Mesothelial cell of epicardium (in vitro differentiated cells): ENCODE measurements around the gene DTNB. TPM values are rescaled to one million over a fixed set of nuclear protein-coding genes. Genes with fewer than 3 reads are reported as not detected.

Experiments used
- DNase-seq, 2 experiments: peaks; one replicate each; pipeline ENCODE4 v3.0.0; 2021; ENCODE audit warnings: low spot score in 2 of 2; ENCODE audit not compliant: unreplicated experiment in 2 of 2
- H3K27ac Mint-ChIP-seq: 2 replicates; pipeline ENCODE4 v1.8.0; 2021; ENCODE audit warnings: mixed read lengths
- H3K27me3 Mint-ChIP-seq: 2 replicates; pipeline ENCODE4 v1.8.0; 2021; ENCODE audit warnings: low read depth, mixed read lengths
- H3K36me3 Mint-ChIP-seq: 2 replicates; pipeline ENCODE4 v1.8.0; 2021; ENCODE audit warnings: mixed read lengths
- H3K4me1 Mint-ChIP-seq: 2 replicates; pipeline ENCODE4 v1.8.0; 2021; ENCODE audit warnings: mixed read lengths
- H3K4me3 Mint-ChIP-seq: 2 replicates; pipeline ENCODE4 v1.8.0; 2021; ENCODE audit warnings: mild to moderate bottlenecking, moderate library complexity, mixed read lengths
- H3K9me3 Mint-ChIP-seq: 2 replicates; pipeline ENCODE4 v1.8.0; 2021; ENCODE audit warnings: mixed read lengths
- total RNA-seq: library from RNA; stranded (reverse); gene quantifications from 3 replicates; pipeline ENCODE4 v1.2.1, GENCODE V29; 2021
- TF ChIP-seq, protein P1 (sequence below): fragments of 200-600 bp; sonication (generic); IDR thresholded peaks from one replicate; pipeline ENCODE4 v1.5.0; 2021; ENCODE audit warnings: antibody characterized with exemption; ENCODE audit not compliant: unreplicated experiment

DTNB gene
- total RNA-seq, 1 donor from 2014 or later, result 36.3 TPM

DNA sequence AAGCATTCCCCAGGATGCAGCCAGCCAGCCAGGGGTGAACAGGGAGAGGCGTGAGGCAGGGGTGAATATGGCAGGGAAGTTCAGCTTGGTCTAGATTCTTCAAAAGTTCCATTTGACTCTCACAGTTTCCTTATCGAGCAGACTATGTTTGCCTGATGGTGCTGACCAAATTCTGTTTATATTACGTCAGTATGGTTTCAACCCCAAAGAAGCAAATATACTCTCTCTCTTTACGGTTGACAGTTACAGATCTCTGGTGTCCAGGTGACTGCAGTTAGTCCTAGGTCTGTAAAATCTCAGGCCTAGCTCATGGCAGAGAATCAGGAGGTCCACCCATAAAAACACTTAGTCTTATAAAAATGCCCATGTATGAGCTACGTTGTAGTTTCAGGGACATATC lies 293.4 kb downstream of the DTNB start:
- Mint-ChIP-seq H3K9me3 (no peaks in the 10 kb centered on the region), H3K36me3 (peaks cover 8% of the 10 kb centered on the region), H3K27me3 (no peaks in the 10 kb centered on the region), H3K4me1 (peaks cover 18% of the 10 kb centered on the region), H3K27ac (no peak overlapping the region), H3K4me3 (no peak overlapping the region)
- no peak for DNase-seq
- TF ChIP-seq, protein P1, sequence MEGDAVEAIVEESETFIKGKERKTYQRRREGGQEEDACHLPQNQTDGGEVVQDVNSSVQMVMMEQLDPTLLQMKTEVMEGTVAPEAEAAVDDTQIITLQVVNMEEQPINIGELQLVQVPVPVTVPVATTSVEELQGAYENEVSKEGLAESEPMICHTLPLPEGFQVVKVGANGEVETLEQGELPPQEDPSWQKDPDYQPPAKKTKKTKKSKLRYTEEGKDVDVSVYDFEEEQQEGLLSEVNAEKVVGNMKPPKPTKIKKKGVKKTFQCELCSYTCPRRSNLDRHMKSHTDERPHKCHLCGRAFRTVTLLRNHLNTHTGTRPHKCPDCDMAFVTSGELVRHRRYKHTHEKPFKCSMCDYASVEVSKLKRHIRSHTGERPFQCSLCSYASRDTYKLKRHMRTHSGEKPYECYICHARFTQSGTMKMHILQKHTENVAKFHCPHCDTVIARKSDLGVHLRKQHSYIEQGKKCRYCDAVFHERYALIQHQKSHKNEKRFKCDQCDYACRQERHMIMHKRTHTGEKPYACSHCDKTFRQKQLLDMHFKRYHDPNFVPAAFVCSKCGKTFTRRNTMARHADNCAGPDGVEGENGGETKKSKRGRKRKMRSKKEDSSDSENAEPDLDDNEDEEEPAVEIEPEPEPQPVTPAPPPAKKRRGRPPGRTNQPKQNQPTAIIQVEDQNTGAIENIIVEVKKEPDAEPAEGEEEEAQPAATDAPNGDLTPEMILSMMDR, result no peak

GRCh38 chr2:25379535-25379934 lies 293.8 kb downstream of the DTNB start:
- Mint-ChIP-seq H3K4me3 (no peak overlapping the region), H3K27me3 (no peaks in the 10 kb centered on the region), H3K27ac (no peak overlapping the region), H3K36me3 (peaks cover 8% of the 10 kb centered on the region), H3K4me1 (peaks cover 18% of the 10 kb centered on the region), H3K9me3 (no peaks in the 10 kb centered on the region)
- no peak for DNase-seq
- TF ChIP-seq, protein P1, result no peak

DNA sequence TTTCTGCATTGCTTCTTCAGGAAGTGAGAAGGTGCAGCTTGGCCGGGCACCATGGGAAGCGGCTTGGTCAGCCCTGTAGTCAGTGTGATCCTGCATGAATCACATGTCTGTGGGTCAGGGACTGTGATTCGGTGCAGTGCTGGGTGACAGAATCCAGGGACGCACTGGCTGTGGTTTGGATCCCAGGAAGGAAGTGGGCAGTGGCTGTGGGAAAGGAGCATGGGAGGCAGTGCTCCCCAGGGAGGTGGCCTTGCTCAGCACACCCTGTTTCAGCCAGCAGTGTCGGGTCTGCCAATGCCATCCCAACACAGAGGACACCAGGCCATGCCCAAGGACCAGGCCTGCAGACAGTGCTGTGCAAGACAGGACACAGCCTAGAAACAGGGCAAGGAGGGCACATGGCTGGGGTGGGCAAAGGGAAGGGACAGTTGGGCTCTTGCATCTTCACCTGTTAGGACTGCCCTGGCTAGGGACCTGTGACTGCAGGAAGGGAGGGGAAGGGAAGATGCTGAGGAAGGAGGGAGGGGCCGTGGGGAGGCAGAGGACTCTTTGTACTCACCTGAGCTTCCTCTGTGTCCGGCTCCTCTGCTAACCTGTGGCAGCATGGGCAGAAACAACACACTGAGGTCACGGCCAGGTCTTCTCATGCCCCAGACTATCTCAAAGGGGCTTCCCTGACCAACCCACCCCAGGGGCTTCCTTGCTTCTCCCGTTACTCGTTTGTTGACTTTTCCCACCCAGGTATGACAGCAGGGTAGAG lies 294.5 kb downstream of the DTNB start:
- Mint-ChIP-seq H3K27ac (no peak overlapping the region), H3K36me3 (peaks cover 8% of the 10 kb centered on the region), H3K4me3 (no peak overlapping the region), H3K4me1 (peaks cover 18% of the 10 kb centered on the region), H3K27me3 (no peaks in the 10 kb centered on the region), H3K9me3 (no peaks in the 10 kb centered on the region)
- TF ChIP-seq, protein P1, result no peak
- no peak for DNase-seq

DNA sequence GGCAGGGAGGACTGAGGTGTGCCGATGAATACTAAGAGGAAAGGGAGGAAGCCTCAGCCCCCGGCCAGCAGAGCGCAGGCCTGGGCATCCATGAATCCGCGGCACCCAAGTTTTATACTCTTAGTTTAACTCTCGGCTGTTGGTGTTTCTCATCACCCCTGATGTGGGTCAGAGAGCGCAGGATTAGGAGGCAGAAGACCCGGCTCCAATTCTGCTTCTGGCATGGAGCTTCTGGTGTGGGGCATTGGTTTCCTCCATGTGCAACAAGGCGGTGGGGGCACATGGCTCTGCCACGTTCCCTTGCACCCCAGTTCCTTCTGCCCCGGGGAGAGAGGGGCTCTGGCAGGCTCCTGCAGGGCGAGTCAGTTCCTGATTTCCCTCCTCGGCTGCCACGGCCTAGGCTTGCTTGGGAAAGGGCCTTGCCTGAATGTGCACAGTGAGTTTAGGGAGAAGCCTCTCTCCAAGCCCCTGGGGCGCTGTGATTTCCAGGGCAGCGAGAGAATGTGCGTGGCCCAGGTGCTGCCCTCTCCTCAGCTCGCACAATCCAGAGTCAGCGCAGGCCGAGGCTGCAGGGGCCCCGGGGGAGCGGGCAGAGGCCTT lies 295.5 kb downstream of the DTNB start:
- H3K4me1 Mint-ChIP-seq, result peaks cover 18% of the 10 kb centered on the region
- peaks cover 8% of the 10 kb centered on the region for H3K36me3 Mint-ChIP-seq
- H3K27ac Mint-ChIP-seq, result peak overlapping the region; percentile 81
- no peak for DNase-seq
- TF ChIP-seq, protein P1, result no peak
- no peaks in the 10 kb centered on the region for H3K27me3 Mint-ChIP-seq
- H3K9me3 Mint-ChIP-seq, result no peaks in the 10 kb centered on the region
- H3K4me3 Mint-ChIP-seq, result no peak overlapping the region

DNA sequence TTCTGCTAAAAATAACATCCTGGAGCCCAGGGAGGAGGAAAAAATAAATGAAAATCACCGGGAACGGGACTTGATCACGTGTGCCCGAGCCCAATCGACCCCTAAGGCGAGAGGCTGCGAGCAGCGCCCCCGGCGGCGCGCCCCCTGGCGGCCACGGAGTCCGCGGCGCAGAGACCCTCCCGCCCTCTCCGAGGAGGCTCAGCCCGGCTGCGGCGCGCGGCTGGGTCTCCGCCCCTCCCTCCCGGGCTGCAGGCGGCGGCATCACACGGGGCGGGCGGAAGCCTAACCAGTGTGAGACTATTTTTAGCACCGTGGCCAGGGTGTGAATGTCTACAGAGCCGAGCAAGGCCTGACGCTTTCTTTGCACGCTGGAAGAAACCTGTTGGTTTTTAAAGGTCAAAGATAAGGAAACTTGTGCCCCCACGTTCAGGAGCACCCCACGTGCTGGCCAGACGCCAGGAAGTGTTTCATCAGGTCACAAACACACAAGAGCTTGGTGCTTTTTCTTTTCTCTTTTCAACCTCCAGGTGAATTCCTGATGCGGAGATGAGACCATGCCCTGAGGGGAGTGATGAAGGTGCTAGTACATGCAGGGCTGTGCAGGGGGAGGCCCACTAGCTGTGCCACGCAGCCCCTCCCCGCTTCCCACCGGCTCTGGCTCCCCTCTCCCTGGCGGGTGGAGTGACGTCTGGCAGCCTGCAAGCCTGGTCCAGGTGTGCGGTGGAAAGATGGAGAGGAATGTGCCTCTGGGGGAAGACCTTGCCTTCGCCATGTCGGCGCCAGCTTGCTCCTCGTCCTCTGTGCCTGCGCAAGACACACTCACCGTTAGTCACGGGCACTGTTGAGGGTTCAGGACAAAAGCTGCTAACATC lies 296.4 kb downstream of the DTNB start:
- peak; percentile 79 to 91 for DNase-seq
- TF ChIP-seq, protein P1, result peak; percentile 98
- Mint-ChIP-seq H3K27me3 (no peaks in the 10 kb centered on the region), H3K4me1 (peaks cover 19% of the 10 kb centered on the region), H3K9me3 (no peaks in the 10 kb centered on the region), H3K36me3 (peaks cover 5% of the 10 kb centered on the region), H3K4me3 (peak overlapping the region; percentile 61), H3K27ac (peak overlapping the region; percentile 81)
